Stimulated activated effector memory CD8-positive, alpha-beta T cell treated with anti-CD3 and anti-CD28 coated beads, Interleukin-12 subunit alpha, Interleukin-12 subunit beta, amount 100 ng/mL, for 72 hours (primary cell): ENCODE results near the gene STX11.
A peak's percentile ranks its signal among the peaks of the same experiment; 100 is the strongest.

Experiments
- ATAC-seq: fragments of 150-1000 bp; cut with Tn5 transposase; 2 replicates; pipeline ENCODE4 v1.10.0; 2021
- DNase-seq, 2 donors: peaks; one replicate each; pipeline ENCODE4 v3.0.0; 2021 to 2022; ENCODE audit warnings: low spot score in 2 of 2
- H3K27ac Mint-ChIP-seq: one replicate; pipeline ENCODE4 v1.8.0; 2022; ENCODE audit warnings: mild to moderate bottlenecking, mixed read lengths
- H3K36me3 Mint-ChIP-seq: one replicate; pipeline ENCODE4 v1.8.0; 2022; ENCODE audit warnings: mild to moderate bottlenecking, mixed read lengths
- H3K4me1 Mint-ChIP-seq: one replicate; pipeline ENCODE4 v1.8.0; 2022; ENCODE audit warnings: mixed read lengths
- H3K4me3 Mint-ChIP-seq: one replicate; pipeline ENCODE4 v1.8.0; 2022; ENCODE audit warnings: mild to moderate bottlenecking, mixed read lengths
- H3K9me3 Mint-ChIP-seq: one replicate; pipeline ENCODE4 v1.8.0; 2022; ENCODE audit warnings: mixed read lengths

STX11 gene

DNA sequence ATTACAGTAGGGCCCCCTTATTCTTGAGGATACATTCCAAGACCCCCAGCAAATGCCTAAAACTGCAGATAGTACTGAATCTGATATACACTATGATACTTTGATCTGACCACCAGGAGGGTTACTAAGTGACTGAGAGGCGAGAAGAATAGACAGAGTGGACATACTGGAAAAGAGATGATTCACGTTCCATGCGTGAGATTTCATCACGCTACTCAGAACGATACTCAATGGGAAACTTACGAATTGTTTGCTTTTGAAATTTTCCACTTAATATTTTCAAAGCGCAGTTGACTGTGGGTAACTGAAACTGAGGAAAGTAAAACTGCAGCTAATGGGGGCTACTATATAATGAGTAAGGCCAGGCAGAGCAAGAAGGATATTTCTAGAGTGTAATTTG lies 60.8 kb downstream of the STX11 start:
- no peak for ATAC-seq
- peaks cover 14% of the 10 kb centered on the region for H3K36me3 Mint-ChIP-seq
- H3K4me1 Mint-ChIP-seq = peaks cover 20% of the 10 kb centered on the region
- DNase-seq = no peak
- no peak overlapping the region for H3K27ac Mint-ChIP-seq
- no peaks in the 10 kb centered on the region for H3K9me3 Mint-ChIP-seq
- H3K4me3 Mint-ChIP-seq = no peak overlapping the region

DNA sequence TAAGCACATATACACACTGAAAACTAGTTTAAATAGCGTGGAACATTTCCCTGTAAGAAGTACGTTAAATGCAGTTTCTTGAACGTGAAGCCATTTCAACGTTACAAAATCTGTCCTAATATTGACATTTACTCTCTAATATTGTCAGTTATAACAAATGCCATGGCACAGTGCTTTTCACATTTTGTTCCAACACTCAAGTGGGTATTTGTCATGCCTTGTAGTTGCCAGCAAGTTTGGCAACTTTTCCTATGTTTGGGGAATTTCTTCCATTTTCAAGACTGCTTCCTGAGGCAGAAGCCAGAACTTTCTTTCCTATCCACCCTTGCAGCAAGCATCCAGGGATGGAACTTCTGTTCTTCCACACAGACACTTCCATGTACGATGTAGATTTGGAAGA lies 63.0 kb downstream of the STX11 start:
- no peak for DNase-seq
- H3K27ac Mint-ChIP-seq = no peak overlapping the region
- H3K36me3 Mint-ChIP-seq = peaks cover 30% of the 10 kb centered on the region
- ATAC-seq = no peak
- no peaks in the 10 kb centered on the region for H3K9me3 Mint-ChIP-seq
- no peak overlapping the region for H3K4me3 Mint-ChIP-seq
- peaks cover 37% of the 10 kb centered on the region for H3K4me1 Mint-ChIP-seq

DNA sequence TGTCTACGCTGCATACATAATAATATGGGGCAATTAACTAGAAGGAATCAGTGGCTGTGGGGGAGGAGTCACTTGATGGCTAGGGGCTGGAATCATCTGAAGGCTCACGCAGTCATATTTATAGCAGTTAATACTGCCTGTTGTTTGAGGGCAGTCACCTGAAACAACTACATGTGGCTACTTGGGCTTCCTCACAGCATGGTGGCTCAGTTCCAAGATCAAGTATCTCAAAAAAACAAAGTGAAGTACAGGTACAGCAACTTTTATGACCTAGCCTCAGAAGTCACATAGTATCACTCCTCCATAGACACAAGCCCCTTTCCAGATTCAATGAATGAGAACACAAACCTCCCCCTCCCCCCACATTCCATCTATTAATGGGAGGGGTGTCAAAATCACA lies 63.7 kb downstream of the STX11 start:
- Mint-ChIP-seq H3K4me3 (no peak overlapping the region), H3K27ac (no peak overlapping the region), H3K36me3 (peaks cover 30% of the 10 kb centered on the region), H3K4me1 (peaks cover 42% of the 10 kb centered on the region), H3K9me3 (no peaks in the 10 kb centered on the region)
- no peak for DNase-seq
- ATAC-seq = no peak

DNA sequence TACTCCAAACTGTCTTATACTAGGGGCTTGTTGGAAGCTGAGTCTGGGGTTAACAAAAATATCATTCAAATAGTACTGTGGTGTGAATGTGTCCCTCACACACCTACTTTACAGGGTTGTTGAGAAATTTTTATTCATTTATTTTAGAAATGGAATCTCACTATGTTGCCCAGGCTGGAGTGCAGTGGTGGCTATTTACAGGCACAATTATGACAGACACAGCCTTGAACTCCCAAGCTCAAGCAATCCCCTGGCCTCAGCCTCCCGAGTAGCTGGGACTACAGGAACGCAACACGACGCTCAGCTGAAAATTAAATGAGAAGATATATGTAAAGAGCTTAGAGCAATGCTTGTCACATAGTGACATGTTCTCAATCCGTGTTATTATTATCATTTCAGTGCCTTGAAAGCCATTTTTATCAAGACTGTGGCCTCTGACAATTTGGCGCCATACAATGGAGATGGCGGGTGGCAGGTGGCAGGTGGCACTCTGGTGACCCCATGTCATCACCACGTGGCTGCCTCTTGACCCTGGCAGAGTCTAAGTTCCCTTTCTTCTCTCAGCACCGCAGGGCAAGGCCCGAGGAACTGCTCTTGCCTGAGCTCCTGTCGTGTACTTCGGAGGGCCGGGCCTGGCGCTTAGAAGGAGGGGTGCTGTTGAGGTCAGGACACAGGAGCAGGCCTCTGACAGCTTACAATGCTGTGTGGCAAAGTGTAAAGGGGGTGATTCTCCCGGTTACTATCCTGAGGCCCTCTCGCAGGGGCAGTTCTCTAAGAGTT lies 64.5 kb downstream of the STX11 start:
- DNase-seq (no peak), ATAC-seq (no peak)
- Mint-ChIP-seq H3K9me3 (no peaks in the 10 kb centered on the region), H3K4me1 (peaks cover 42% of the 10 kb centered on the region), H3K27ac (peak overlapping the region; percentile 100), H3K4me3 (peak overlapping the region; percentile 86), H3K36me3 (peaks cover 30% of the 10 kb centered on the region)

DNA sequence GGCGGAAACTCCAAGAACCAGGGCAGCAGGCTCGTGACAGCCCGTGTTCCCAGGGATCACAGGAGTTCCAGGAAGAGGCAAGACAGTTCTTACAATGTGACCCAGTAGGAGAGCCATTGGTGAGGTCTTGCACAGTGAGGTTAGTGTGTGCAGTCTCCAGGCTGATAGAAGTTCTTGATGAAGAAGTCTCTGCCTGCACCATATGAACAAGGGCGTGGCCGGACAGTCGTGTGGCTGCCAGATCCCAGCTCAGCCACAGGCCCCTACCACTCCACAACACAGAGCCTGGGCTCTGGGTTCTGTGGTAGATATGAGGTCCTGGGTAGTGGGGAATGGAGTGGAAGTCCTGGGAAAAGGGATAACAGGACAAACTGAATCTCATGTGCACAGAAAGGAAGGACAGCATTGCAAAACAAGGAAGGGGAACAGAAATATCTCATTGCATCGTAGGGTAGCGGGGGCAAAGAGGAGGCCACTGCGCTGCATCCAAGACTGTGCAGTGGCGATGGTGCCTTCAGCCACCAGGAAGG lies 65.2 kb downstream of the STX11 start:
- Mint-ChIP-seq H3K9me3 (no peaks in the 10 kb centered on the region), H3K27ac (peak overlapping the region; percentile 100), H3K4me3 (peak overlapping the region; percentile 86), H3K36me3 (peaks cover 30% of the 10 kb centered on the region), H3K4me1 (peaks cover 42% of the 10 kb centered on the region)
- DNase-seq = no peak
- ATAC-seq = no peak

DNA sequence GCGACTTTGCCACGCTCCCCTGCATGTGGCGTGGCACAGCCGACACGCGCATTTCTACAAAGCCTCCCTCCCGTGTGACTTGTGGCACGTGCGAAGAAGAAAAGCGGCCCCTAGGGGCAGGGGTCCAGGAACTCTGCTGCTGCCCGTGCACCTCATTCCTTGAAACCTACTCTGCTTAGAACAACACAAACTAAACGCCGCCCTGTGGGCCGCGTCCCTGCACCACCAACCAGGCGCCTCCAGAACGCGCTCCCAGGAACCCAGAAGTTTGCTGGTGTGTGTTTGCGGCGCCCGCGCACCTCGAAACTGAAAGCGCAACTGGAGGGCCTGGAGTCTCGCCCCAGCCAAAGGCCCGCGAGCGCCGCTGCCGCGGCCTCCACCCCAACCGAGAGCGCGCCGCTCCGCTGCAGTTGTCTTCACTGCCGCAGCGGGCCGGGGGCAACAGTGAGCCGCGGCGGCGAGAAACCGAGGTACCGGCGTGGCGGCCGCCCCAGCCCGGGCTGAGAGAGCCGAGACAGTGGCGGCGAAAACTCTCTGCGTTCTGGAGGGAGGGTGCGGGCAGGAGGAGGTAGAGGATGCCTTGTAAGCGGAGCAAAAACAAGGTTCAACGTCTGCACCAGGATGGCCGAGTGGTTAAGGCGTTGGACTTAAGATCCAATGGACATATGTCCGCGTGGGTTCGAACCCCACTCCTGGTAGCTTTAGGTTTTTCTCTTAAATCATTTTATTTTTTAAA lies 65.8 kb downstream of the STX11 start:
- DNase-seq (peak; percentile 92 to 98), ATAC-seq (peak; percentile 93)
- Mint-ChIP-seq H3K4me1 (peaks cover 42% of the 10 kb centered on the region), H3K27ac (peak overlapping the region; percentile 100), H3K4me3 (peak overlapping the region; percentile 86), H3K9me3 (no peaks in the 10 kb centered on the region), H3K36me3 (peaks cover 30% of the 10 kb centered on the region)

DNA sequence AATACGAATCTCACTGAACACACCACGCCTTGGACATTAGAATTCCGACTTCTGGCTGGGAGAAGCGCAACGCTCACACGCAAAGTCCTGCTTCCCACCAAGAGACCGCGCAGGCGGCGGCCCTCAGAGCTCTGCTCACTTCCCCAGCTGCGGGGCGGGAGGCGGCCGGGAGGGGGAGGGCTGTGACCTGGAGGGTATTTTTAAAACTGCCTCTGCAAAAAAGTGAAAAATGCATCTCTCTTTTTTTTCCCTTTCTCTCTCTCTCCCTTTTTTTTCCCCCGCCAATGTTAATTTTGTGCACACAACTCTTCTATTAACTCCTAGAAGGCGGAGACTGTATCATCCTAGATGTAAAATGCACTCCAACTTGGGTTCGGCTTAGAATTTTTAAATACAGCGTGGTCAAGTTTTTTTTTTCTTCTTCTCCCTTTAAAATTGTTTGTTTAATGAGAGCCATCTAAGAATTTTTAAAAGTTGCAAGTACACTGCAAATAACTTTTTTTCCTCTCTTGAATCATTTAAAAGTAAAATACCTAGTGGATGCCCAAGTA lies 66.4 kb downstream of the STX11 start:
- Mint-ChIP-seq H3K36me3 (peaks cover 30% of the 10 kb centered on the region), H3K27ac (peak overlapping the region; percentile 100), H3K4me1 (peaks cover 37% of the 10 kb centered on the region), H3K4me3 (peak overlapping the region; percentile 86), H3K9me3 (no peaks in the 10 kb centered on the region)
- no peak for DNase-seq
- ATAC-seq = peak; percentile 70

DNA sequence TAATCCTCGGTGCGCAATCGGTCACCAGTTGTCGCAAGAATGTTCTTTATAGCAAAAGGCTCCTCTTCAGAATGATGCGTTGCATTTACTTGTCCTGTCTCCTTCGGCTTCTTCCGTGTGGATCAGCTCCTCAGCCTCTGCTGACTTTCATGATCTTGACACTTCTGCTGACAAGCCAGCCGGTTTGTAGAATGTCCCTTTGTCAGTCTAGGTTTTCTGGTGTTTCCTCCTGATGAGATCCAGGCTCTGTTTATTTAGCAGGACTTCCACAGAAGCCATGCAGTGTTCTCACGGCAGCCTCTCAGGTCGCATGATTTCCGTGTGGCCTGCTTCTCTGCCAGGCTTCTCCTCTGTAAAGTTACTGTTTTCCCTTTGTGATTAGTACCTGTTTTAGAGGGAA lies 66.9 kb downstream of the STX11 start:
- Mint-ChIP-seq H3K36me3 (peaks cover 30% of the 10 kb centered on the region), H3K4me3 (peak overlapping the region; percentile 86), H3K9me3 (no peaks in the 10 kb centered on the region), H3K4me1 (peaks cover 37% of the 10 kb centered on the region), H3K27ac (peak overlapping the region; percentile 100)
- ATAC-seq (no peak), DNase-seq (no peak)

DNA sequence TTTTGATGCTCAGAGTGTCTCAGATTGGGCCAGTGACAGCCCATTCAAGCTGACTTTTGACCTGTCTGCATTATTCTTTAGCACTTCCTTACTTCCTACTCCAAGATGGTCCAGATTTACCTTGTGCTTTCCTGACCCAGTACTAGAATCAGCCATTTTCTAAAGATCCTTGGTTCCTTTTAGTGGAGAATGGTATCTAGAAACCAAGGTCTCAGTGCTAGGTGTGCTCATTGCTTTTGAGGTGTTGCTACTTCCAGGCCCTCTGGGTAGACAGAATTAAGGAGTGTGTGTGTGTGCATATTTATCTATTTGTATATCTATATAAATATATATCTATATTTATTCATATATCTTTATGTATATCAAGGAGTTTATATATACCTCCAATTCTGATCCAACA lies 67.5 kb downstream of the STX11 start:
- Mint-ChIP-seq H3K27ac (peak overlapping the region; percentile 100), H3K4me1 (peaks cover 37% of the 10 kb centered on the region)

DNA sequence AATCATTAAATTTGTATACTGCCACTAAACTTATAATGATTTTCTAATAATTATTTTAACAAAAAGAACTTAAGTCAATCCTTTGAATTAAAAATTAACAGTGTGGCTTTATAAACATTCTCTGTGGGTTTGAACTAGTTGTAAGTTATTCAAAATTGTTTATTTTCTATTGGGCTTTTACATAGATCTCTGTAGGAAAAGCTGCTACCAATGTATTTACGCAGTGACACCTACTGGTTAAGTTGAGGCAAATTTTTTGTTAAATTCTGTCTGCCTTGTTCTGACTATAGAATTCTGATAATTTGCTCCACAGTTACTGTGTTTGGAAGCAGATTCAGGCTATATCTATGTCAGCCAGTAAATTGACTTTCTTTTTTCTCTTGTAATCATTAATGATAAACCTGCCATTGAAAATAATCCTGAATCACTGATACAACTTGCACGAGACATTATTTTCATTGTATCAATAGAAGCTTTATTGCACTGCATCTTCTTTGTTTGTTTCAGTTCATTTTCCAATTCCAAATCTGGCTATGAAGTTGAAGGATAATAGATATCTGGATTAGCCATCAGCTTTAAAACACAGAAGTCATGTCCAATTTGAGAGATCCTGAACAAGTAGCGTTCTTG lies 68.9 kb downstream of the STX11 start:
- peaks cover 37% of the 10 kb centered on the region for H3K4me1 Mint-ChIP-seq
- no peaks in the 10 kb centered on the region for H3K9me3 Mint-ChIP-seq
- DNase-seq (no peak), ATAC-seq (no peak)
- H3K4me3 Mint-ChIP-seq = no peak overlapping the region
- H3K27ac Mint-ChIP-seq = no peak overlapping the region
- peaks cover 30% of the 10 kb centered on the region for H3K36me3 Mint-ChIP-seq

More for the DNA sequence above, 67.5 kb downstream of the STX11 start:
- peaks cover 30% of the 10 kb centered on the region for H3K36me3 Mint-ChIP-seq
- DNase-seq (no peak), ATAC-seq (no peak)
- H3K9me3 Mint-ChIP-seq = no peaks in the 10 kb centered on the region
- H3K4me3 Mint-ChIP-seq = no peak overlapping the region

DNA sequence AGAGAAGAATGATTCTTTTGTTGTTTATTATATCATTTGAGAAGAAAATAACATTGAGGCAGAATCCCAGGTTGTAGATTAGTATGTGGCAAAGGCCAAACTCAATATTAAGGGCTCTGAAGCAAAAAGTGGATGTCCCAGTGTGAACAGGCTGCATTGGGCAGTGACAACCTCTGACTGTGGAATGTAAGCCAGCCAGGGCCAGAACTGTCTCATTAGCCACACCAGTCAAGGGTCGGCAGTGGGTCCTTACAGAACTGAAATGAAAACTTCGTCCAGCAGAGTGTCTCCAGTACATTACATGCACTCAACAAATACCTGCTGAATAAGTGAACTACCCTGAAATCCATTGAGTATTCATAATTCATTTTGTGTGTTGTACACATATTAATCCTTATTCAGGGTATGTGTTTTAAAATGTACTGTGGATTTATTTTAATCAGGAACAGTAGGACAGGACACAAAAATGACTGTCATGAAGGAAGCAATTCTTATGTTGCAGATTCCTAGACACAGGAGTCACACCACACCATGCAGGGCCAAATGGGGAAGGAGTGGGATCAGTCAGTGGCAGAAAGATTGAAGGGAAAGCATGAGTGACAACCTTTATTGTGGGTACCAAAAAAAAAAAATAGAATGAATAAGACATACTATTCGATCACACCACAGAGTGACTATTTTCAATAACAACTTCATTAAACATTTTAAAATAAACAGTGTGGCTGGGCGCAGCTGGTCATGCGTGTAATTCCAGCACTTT lies 69.9 kb downstream of the STX11 start:
- ATAC-seq = no peak
- peaks cover 31% of the 10 kb centered on the region for H3K4me1 Mint-ChIP-seq
- no peak overlapping the region for H3K27ac Mint-ChIP-seq
- DNase-seq = no peak
- H3K4me3 Mint-ChIP-seq = no peak overlapping the region
- no peaks in the 10 kb centered on the region for H3K9me3 Mint-ChIP-seq
- H3K36me3 Mint-ChIP-seq = peaks cover 26% of the 10 kb centered on the region

DNA sequence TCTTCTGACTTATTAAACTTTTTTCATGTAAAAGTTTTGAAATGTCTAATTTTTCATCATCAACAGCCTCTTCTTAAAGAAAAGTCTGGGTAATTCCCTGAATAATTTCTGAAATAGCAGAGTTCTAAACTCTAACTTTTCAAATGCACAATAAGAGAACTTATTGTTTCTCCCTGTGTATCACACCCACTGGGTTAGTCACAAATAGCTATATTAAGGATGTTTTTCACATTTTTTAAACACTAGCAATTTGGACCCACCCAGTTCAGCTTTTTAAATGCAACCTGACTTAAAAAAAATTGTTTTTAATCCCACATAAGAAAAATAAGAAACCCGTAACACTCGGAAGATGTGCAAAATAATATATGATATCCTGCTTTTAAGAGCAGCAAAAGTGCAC lies 73.4 kb downstream of the STX11 start:
- Mint-ChIP-seq H3K9me3 (no peaks in the 10 kb centered on the region), H3K27ac (no peak overlapping the region), H3K4me1 (peaks cover 1% of the 10 kb centered on the region), H3K4me3 (no peak overlapping the region), H3K36me3 (no peaks in the 10 kb centered on the region)
- no peak for ATAC-seq
- DNase-seq = no peak

DNA sequence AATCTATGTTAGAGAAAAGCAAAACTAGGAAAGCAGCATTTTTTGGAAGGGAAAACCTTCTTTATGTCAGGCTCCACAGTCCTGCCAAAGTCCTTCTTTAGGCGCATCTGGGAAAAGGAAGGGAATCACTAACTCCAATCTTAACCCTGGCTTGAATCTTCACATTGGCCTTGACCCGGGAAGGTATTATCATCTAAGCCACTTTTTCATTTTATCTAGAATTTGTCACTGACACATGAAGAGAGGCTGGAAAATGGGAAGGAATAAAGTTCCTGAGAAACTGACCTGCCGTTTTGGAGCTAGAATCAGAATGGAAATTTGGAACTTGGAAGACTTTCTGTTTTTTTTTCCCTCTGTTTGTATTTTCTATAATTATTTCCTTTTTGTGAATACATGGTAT lies 81.4 kb downstream of the STX11 start:
- no peak for ATAC-seq
- DNase-seq = no peak
- no peak overlapping the region for H3K27ac Mint-ChIP-seq
- no peak overlapping the region for H3K4me3 Mint-ChIP-seq
- no peaks in the 10 kb centered on the region for H3K4me1 Mint-ChIP-seq
- H3K9me3 Mint-ChIP-seq = no peaks in the 10 kb centered on the region
- no peaks in the 10 kb centered on the region for H3K36me3 Mint-ChIP-seq

DNA sequence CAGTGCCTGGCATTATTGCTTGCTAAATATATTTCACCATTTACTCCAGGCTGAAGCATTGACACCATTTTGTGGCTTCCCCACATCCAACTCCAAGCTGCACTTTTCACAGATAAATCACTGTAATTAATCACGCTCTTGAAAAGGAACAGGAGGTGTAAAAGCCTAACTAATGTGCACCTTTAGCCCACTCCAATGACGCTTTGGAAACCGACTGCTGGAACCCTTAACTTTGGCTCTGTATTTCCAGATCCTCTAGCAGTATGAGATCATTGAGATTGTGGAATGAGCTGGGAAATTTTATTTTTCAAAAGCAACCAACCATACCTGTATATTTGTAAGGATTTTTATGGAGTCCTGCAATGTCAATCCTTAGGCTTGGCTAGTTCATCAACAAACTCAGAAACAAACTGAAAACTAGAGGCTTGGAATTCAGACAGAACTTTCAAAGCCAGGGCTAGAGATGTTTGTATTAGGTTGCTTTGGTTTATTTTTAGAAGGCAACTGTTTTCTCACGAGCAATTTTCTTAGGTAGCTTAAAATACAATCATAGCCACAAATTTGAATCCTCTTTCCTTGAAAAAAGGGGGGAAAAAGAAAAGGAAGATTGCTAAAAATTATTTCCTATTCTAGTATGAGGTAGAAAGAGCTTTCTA lies 82.0 kb downstream of the STX11 start:
- no peak overlapping the region for H3K4me3 Mint-ChIP-seq
- no peaks in the 10 kb centered on the region for H3K9me3 Mint-ChIP-seq
- no peak overlapping the region for H3K27ac Mint-ChIP-seq

More for the DNA sequence above, 82.0 kb downstream of the STX11 start:
- Mint-ChIP-seq H3K36me3 (no peaks in the 10 kb centered on the region), H3K4me1 (no peaks in the 10 kb centered on the region)
- DNase-seq (no peak), ATAC-seq (no peak)
